Measurements from ENCODE around the gene HEATR9. TPM values are rescaled to one million over a fixed set of nuclear protein-coding genes. Genes with fewer than 3 reads are reported as not detected.

The HEATR9 gene
- total RNA-seq, 2 experiments from 2014 or later, result 1.5 to 2.3 TPM

Other genes with a start within 250 kb of the HEATR9 start
- gene RASL10B, start 137.3 kb downstream of the HEATR9 start, total RNA-seq, result under 1 TPM; 0.53 to 0.73 TPM
- under 1 TPM; 0.10 to 0.15 TPM for gene GAS2L2, start 115.7 kb downstream of the HEATR9 start, total RNA-seq
- not detected for gene C17orf50, start 108.0 kb downstream of the HEATR9 start, total RNA-seq
- gene MMP28, start 73.2 kb downstream of the HEATR9 start, total RNA-seq, result not detected
- 100 to 1,000 TPM; 316 to 323 TPM for gene TAF15, start 59.4 kb downstream of the HEATR9 start, total RNA-seq
- 100 to 1,000 TPM; 455 to 477 TPM for gene CCL5, start 11.5 kb upstream of the HEATR9 start, total RNA-seq
- 1 to 10 TPM; 3.2 to 3.9 TPM for gene RDM1, start 61.9 kb upstream of the HEATR9 start, total RNA-seq
- gene LYZL6, start 74.8 kb upstream of the HEATR9 start, total RNA-seq, result not detected
- not detected for gene CCL16, start 112.6 kb upstream of the HEATR9 start, total RNA-seq
- not detected for gene CCL14, start 117.8 kb upstream of the HEATR9 start, total RNA-seq
- gene CCL15, start 132.7 kb upstream of the HEATR9 start, total RNA-seq, result not detected
- gene CCL23, start 149.1 kb upstream of the HEATR9 start, total RNA-seq, result under 1 TPM; 0.36 to 0.42 TPM
- gene CCL18, start 195.4 kb upstream of the HEATR9 start, total RNA-seq, result under 1 TPM; 0.36 to 0.61 TPM
- gene CCL3, start 221.3 kb upstream of the HEATR9 start, total RNA-seq, result 1,000 to 10,000 TPM; 1,540 to 1,562 TPM
- 1,000 to 10,000 TPM; 2,428 to 2,431 TPM for gene CCL4, start 234.9 kb upstream of the HEATR9 start, total RNA-seq